Non-pigmented ciliary epithelial cell (primary cell): ENCODE measurements around the gene TPBGL.

ENCODE experiments used
- DNase-seq: peaks from one replicate; pipeline ENCODE4 v3.0.0-alpha.2; 2010; ENCODE audit warnings: low read depth

TPBGL gene

DNA sequence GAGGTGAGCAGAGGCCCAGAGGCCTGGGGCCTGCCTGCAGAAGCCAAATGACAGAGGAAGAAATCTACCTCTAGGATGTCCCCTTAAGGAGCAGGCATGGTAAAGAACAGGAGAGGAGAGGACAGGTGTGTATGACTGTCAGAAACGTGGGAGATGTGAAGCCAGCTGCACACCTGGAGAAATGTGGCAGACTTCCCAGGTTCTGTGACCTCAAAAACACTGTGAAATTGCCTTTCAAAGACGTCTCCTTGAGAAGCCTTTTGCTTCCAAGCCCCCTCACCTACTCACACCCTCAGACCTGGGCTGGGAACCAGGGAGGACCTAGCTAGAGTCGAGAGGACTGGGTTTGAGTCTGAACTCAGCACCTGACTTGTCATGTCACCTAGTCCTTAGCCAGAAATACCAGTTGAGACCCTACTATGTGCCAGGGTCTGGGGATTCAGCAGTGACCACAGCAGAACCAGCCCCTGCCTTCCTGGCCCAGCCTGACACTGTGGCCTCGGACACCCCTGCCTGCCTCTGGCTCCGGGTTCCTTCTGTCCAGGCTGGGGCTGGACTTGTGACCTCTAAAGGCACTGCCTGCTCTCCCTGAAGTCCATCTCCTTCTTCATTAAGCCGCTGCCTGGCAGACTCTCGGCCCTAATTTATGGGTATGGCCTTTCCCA is 5.6 kb downstream of the TPBGL start:
- no peak for DNase-seq

- DNase-seq: no peak
Observed at GRCh38 chr11:75246671-75247350, 6.2 kb downstream of the TPBGL start.

DNA sequence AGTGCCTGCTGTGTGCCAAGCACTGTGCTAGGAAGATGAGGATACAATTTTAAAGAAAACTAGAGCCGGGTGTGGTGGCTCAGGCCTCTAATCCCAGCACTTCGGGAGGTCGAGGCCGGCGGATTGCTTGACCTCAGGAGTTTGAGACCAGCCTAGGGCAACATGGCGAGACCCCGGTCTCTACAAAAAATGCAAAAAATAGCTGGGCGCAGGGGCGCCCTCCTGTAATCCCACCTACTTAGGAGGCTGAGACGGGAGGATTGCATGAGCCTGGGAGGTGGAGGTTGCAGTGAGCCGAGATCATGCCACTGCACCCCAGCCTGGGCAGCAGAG is 8.3 kb downstream of the TPBGL start:
- no peak for DNase-seq

GRCh38 chr11:75249704-75250103 is 9.1 kb downstream of the TPBGL start:
- no peak for DNase-seq

DNA sequence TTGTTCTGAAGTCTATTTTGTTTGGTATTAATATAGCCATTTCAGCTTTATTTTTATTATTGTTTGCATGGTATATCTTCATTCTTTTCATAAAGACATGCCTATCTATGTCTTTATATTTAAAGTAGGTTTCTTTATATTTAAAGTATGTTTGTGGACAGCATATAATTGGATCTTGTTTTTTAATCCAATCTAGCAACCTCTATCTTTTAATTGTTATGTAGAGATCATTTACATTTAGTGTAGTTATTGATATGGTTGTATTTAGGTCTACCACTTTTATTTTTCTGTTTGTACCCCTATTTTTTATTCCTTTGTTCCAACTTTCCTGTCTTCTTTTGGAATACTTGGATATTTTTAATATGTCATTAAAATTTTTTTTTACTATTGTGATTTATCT is 13.8 kb downstream of the TPBGL start:
- DNase-seq: no peak

GRCh38 chr11:75260396-75261170 is 20.0 kb downstream of the TPBGL start:
- DNase-seq: no peak

DNA sequence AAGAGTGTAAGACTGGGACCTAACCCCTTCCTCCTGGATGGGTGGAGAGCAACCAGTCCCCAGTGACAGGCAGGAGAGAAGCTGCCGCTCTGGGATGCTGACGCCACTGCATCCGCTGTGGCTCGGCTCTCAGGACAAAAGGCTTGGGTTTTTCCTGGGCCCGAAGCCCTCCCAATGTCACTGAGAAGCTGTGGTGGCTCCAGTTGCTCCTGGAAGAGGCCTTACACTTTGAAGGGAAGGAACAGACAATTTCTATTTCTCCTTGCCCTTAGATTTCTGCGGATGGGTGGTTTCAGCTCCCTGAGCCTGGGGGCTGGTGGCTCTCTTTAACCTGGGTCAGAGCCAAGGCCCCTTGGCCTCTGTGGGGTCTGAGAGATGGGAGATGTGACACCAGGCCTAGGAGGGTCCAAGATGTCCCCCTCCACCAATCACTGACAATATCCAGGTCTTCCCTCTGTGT is 21.4 kb downstream of the TPBGL start:
- DNase-seq: no peak

DNA sequence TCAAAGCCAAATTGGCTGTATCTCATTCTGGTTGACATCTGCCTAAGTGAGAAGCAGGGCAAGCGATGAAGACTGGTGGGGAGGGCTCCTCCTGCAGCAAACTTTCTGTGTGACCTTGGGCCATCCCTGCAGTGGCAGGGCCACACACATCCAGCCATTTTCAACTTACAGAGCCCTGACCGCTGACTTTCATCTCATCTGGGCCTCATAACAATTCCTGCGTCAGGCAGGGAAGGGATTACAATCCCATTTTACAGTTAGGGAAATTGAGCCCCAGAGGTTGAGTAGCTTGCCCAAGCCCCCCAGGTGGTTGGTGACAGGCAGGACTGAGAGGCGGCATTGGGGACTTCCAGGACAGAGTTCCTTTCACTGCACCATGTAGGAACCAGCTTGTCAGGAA is 21.9 kb downstream of the TPBGL start:
- no peak for DNase-seq

- no peak for DNase-seq
Observed at GRCh38 chr11:75262961-75263852, 22.6 kb downstream of the TPBGL start.

DNA sequence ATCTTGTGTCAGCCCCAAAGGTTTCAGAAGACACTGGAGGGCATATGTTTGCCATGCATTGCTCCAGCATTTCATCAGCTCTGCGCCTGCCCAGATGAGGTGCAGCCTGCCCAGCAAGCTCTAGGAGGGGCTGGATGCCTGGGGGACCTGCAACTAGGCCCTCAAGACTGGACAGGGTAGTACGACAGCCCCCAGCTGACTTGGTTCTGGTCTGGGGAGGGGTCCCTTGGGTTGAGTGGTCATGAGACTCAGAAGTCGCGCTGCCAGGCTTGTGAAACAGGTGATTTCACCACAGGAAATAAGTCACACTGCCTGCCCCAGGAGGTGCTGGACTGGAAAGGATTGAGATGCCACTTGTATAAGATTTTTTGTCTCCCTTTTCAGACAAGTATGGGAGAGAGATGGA is 23.4 kb downstream of the TPBGL start:
- no peak for DNase-seq

- DNase-seq: no peak
Observed at GRCh38 chr11:75264356-75264755, 23.8 kb downstream of the TPBGL start.

DNA sequence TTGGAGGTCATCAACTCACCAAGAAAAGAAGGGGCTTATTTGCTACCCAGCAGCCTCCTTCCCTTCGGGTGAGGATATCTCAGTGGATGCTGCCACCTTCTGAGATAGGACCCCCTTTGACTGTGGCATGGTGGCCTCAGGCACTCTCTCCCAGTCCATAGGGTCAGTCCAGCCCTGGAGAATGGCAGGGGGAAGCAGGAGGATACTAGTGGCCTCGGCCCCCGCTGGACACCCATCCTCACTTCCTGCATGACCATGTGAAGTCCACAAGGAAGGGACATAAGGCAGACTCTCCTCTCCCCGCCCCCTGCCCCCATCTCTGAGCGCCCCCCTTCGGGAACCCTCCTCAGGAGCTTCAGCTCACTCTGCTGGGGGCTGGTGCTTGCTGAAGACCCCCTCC is 24.4 kb downstream of the TPBGL start:
- no peak for DNase-seq

GRCh38 chr11:75265851-75266531 is 25.4 kb downstream of the TPBGL start:
- no peak for DNase-seq

- no peak for DNase-seq
Observed at GRCh38 chr11:75267171-75267970, 26.8 kb downstream of the TPBGL start.

DNA sequence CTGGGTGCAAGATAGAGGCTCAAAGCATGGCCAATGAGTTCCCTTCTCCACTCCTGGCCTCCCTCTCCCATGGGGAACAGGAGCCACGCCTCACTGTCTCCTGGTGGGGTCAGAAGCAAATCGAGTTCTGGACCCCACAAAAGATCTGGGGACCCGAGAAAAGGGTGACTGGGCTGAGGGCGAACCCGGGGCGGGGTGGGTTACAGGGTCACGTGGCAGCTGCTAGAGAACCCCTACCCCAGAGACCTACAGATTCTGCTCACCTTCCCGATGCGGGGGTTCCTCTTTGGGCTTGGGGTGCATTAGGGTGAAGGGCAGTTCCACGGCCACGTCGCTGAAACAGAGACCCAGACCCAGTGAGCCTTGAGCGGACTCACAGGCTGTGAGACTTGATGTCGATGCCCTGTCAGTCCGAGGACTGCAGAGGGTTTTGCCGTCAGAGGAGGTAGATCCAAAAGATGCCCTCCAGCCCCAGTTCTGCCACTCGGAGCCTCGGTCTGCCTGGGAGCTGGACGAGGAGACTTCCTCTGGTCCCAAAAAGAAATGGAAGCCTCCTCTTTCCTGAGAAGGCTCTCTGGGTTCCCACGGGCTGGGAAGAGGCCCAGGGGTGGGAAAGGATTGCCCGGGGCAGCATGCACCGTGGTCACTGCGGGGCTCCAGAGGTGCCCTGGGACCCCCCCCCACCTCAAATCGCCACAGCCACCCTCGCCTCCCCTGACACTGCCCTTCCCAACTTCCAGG is 28.2 kb downstream of the TPBGL start:
- DNase-seq: no peak

- no peak for DNase-seq
Observed at GRCh38 chr11:75269367-75269660, 28.7 kb downstream of the TPBGL start.

GRCh38 chr11:75269896-75270295 is 29.3 kb downstream of the TPBGL start:
- DNase-seq: no peak

GRCh38 chr11:75270896-75271418 is 30.4 kb downstream of the TPBGL start:
- DNase-seq: no peak

DNA sequence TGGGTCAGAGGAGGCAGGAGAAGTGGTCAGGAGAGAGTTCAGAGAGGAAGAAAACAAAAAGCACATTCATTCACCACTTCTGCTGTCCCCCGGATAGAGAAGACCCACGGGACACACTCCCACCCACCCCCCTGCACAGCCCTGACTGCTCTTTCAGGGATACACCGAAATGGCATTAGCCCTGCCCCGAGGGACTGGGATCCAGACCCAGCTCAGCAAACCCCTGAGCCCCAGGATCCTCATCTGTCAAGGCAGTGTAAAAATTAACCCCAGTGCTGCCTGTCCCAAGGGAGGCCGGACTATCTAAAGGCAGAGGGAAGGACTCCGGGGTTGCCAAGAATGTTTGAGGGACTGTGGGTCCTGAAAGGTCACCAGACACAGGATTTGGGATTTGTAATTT is 31.2 kb downstream of the TPBGL start:
- no peak for DNase-seq

- DNase-seq: no peak
Observed at GRCh38 chr11:75272391-75272790, 31.8 kb downstream of the TPBGL start.
